Hepatocyte (in vitro differentiated cells): ENCODE measurements around the gene GDPD3. TPM values are rescaled to one million over a fixed set of nuclear protein-coding genes. Genes with fewer than 3 reads are reported as not detected.

Experiments
- DNase-seq: peaks from one replicate; pipeline ENCODE4 v3.0.0-alpha.2; 2016; ENCODE audit warnings: low spot score
- H2AFZ ChIP-seq: fragments of 200-600 bp; sonication (generic); 2 replicates; pipeline ENCODE4 v1.6.0; 2016; ENCODE audit warnings: antibody characterized with exemption, mild to moderate bottlenecking
- H3K27ac ChIP-seq: fragments of 200-600 bp; sonication (generic); 2 replicates; pipeline ENCODE4 v1.5.1; 2016; ENCODE audit warnings: mild to moderate bottlenecking
- H3K27me3 ChIP-seq: fragments of 200-600 bp; sonication (generic); 2 replicates; pipeline ENCODE4 v1.6.1; 2016
- H3K36me3 ChIP-seq: fragments of 200-600 bp; sonication (generic); replicated peaks from 2 replicates; pipeline ENCODE4 v1.5.1; 2016; ENCODE audit warnings: low read depth; ENCODE audit not compliant: insufficient read depth
- H3K4me1 ChIP-seq: fragments of 200-600 bp; sonication (generic); 2 replicates; pipeline ENCODE4 v1.5.1; 2016; ENCODE audit warnings: mild to moderate bottlenecking, moderate library complexity; ENCODE audit not compliant: insufficient read depth
- H3K4me2 ChIP-seq: fragments of 200-600 bp; sonication (generic); 2 replicates; pipeline ENCODE4 v1.6.0; 2016
- H3K4me3 ChIP-seq: fragments of 200-600 bp; sonication (generic); 2 replicates; pipeline ENCODE4 v1.5.1; 2016; ENCODE audit warnings: mild to moderate bottlenecking
- H3K79me2 ChIP-seq: fragments of 200-600 bp; sonication (generic); 2 replicates; pipeline ENCODE4 v1.6.0; 2017; ENCODE audit warnings: mild to moderate bottlenecking
- H3K9me2 ChIP-seq: fragments of 200-600 bp; sonication (generic); replicated peaks from 2 replicates; pipeline ENCODE4 v1.6.0; 2017; ENCODE audit warnings: mild to moderate bottlenecking; ENCODE audit not compliant: insufficient read depth
- H3K9me3 ChIP-seq: fragments of 200-600 bp; sonication (generic); 2 replicates; pipeline ENCODE4 v1.5.1; 2016; ENCODE audit warnings: low read depth, mild to moderate bottlenecking
- H4K20me1 ChIP-seq: fragments of 200-600 bp; sonication (generic); 2 replicates; pipeline ENCODE4 v1.6.0; 2016; ENCODE audit warnings: mild to moderate bottlenecking; ENCODE audit not compliant: insufficient read depth, poor library complexity, severe bottlenecking
- EZH2 ChIP-seq: fragments of 200-600 bp; sonication (generic); IDR thresholded peaks from 2 replicates; pipeline ENCODE4 v1.6.1; 2016; ENCODE audit warnings: antibody characterized with exemption, mild to moderate bottlenecking, borderline replicate concordance
- EZH2phosphoT487 ChIP-seq: fragments of 200-600 bp; sonication (generic); IDR thresholded peaks from one replicate; pipeline ENCODE4 v1.6.1; 2018; ENCODE audit warnings: antibody characterized with exemption, mild to moderate bottlenecking, low read depth, moderate library complexity; ENCODE audit not compliant: unreplicated experiment, severe bottlenecking
- WGBS: methylation state at CpG from one replicate; pipeline ENCODE4 v1.1.6; 2016; ENCODE audit warnings: low lambda C conversion rate; ENCODE audit errors: missing lambda C conversion rate; 5-methylcytosine and 5-hydroxymethylcytosine counted together
- polyA plus RNA-seq: library from polyadenylated mRNA; unstranded; fragments of >200 nt; fragmentation: Nextera tagmentation; extraction: Ambion mirVana; gene quantifications from 2 replicates; pipeline ENCODE4 v1.2.1, GENCODE V29; 2016
- total RNA-seq: library from RNA; depleted of rRNA; stranded (reverse); fragments of >200 nt; gene quantifications from 2 replicates; pipeline ENCODE4 v1.2.3, GENCODE V29; 2014
- TF ChIP-seq, protein P1 (sequence below): fragments of 200-600 bp; sonication (generic); IDR thresholded peaks from 2 replicates; pipeline ENCODE4 v1.5.1; 2016; ENCODE audit warnings: antibody characterized with exemption, mild to moderate bottlenecking; ENCODE audit not compliant: poor library complexity

GDPD3 gene
- total and polyA plus RNA-seq, 2 experiments from 2014 or later, result 0.67 to 5.4 TPM

DNA sequence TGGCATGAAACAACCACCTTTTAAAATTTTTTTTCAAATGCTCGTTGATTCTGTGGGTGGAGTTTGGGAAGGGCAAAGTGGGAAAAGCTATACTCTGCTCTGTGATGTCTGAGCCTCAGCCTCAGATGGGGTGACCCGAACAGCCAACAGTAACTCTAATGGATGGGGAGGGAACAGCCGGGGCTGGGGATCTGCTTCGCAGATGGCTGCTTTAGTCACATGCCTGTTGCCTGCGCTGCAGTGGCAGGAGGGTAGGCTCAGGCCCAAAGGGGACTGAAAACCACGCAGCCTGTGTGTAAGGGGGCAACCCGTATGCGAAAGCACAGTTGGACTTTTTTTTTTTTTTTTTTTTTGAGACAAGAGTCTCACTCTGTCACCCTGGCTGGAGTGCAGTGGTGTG, 24.6 kb upstream of the GDPD3 start:
- Histone ChIP-seq H3K9me2 (no peaks in the 10 kb centered on the region), H3K36me3 (no peaks in the 10 kb centered on the region), H3K27me3 (no peaks in the 10 kb centered on the region), H3K4me3 (no peak overlapping the region), H3K27ac (no peak overlapping the region), H3K79me2 (no peaks in the 10 kb centered on the region), H3K9me3 (no peaks in the 10 kb centered on the region), H2AFZ (no peak overlapping the region), H3K4me2 (no peak overlapping the region), H3K4me1 (no peaks in the 10 kb centered on the region), H4K20me1 (no peaks in the 10 kb centered on the region)
- WGBS, result 83% methylated on average over 8 of the region's 8 CpGs
- TF ChIP-seq EZH2phosphoT487, result no peak
- TF ChIP-seq, protein P1, sequence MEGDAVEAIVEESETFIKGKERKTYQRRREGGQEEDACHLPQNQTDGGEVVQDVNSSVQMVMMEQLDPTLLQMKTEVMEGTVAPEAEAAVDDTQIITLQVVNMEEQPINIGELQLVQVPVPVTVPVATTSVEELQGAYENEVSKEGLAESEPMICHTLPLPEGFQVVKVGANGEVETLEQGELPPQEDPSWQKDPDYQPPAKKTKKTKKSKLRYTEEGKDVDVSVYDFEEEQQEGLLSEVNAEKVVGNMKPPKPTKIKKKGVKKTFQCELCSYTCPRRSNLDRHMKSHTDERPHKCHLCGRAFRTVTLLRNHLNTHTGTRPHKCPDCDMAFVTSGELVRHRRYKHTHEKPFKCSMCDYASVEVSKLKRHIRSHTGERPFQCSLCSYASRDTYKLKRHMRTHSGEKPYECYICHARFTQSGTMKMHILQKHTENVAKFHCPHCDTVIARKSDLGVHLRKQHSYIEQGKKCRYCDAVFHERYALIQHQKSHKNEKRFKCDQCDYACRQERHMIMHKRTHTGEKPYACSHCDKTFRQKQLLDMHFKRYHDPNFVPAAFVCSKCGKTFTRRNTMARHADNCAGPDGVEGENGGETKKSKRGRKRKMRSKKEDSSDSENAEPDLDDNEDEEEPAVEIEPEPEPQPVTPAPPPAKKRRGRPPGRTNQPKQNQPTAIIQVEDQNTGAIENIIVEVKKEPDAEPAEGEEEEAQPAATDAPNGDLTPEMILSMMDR, result no peak
- no peak for TF ChIP-seq EZH2
- no peak for DNase-seq

GRCh38 chr16:30136971-30137605, 23.8 kb upstream of the GDPD3 start:
- Histone ChIP-seq H3K36me3 (no peaks in the 10 kb centered on the region), H3K9me2 (no peaks in the 10 kb centered on the region)

GRCh38 chr16:30132591-30132990, 19.3 kb upstream of the GDPD3 start:
- H3K4me1 ChIP-seq, result no peaks in the 10 kb centered on the region
- no peak overlapping the region for H3K27ac ChIP-seq
- H3K4me3 ChIP-seq, result no peak overlapping the region
- H3K27me3 ChIP-seq, result no peaks in the 10 kb centered on the region
- H4K20me1 ChIP-seq, result no peaks in the 10 kb centered on the region
- H3K79me2 ChIP-seq, result no peaks in the 10 kb centered on the region
- H2AFZ ChIP-seq, result no peak overlapping the region
- H3K9me2 ChIP-seq, result no peaks in the 10 kb centered on the region
- no peaks in the 10 kb centered on the region for H3K9me3 ChIP-seq
- TF ChIP-seq EZH2 (no peak), EZH2phosphoT487 (no peak)
- TF ChIP-seq, protein P1, result no peak
- 91% methylated on average over 3 of the region's 3 CpGs for WGBS
- H3K4me2 ChIP-seq, result no peak overlapping the region
- H3K36me3 ChIP-seq, result no peaks in the 10 kb centered on the region
- no peak for DNase-seq

More at GRCh38 chr16:30136971-30137605, 23.8 kb upstream of the GDPD3 start:
- H3K4me3 ChIP-seq, result no peak overlapping the region
- 86% methylated on average over 11 of the region's 11 CpGs for WGBS
- H3K27ac ChIP-seq, result no peak overlapping the region
- H2AFZ ChIP-seq, result no peak overlapping the region
- no peak for TF ChIP-seq EZH2
- no peak for TF ChIP-seq EZH2phosphoT487
- TF ChIP-seq, protein P1, result no peak
- no peak for DNase-seq
- no peaks in the 10 kb centered on the region for H3K4me1 ChIP-seq
- H3K4me2 ChIP-seq, result no peak overlapping the region
- no peaks in the 10 kb centered on the region for H4K20me1 ChIP-seq
- H3K9me3 ChIP-seq, result no peaks in the 10 kb centered on the region
- no peaks in the 10 kb centered on the region for H3K79me2 ChIP-seq
- no peaks in the 10 kb centered on the region for H3K27me3 ChIP-seq
